ENCODE results near the gene C3orf33.

DNA sequence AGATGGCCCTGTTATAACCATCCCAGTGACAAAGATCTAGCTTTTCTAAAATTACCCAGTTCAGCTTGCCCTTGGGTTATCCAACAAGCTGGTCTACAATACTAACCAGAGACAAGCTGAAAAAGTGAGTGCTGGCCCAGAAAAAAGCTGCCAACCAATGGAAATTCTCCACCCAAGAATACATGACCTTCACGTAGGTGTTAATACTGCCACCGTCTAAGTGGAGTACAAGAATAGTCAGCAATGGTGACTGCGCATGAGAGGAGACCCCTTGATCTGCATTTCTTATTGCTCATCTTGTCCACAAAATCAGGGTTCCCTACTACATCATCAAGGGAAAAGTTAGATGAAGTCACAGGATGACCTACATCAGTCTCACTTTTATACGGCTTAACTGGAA, 45.4 kb downstream of the C3orf33 start:
- TF ChIP-seq, protein P1, sequence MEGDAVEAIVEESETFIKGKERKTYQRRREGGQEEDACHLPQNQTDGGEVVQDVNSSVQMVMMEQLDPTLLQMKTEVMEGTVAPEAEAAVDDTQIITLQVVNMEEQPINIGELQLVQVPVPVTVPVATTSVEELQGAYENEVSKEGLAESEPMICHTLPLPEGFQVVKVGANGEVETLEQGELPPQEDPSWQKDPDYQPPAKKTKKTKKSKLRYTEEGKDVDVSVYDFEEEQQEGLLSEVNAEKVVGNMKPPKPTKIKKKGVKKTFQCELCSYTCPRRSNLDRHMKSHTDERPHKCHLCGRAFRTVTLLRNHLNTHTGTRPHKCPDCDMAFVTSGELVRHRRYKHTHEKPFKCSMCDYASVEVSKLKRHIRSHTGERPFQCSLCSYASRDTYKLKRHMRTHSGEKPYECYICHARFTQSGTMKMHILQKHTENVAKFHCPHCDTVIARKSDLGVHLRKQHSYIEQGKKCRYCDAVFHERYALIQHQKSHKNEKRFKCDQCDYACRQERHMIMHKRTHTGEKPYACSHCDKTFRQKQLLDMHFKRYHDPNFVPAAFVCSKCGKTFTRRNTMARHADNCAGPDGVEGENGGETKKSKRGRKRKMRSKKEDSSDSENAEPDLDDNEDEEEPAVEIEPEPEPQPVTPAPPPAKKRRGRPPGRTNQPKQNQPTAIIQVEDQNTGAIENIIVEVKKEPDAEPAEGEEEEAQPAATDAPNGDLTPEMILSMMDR (IDR thresholded peaks at IDR 0.05): no peak
- TF ChIP-seq POLR2A (IDR thresholded peaks at IDR 0.05): no peak
